SHP77 treated with DMSO at 0.1 percent for 48 hours (cell line): ENCODE data around the gene GPR34.
"Not testable (repeated sequence)": the region's sequence is repeated elsewhere in the genome, so short reads cannot be mapped to it uniquely, and the experiment has no call there.

Source experiments
- DNase-seq: peaks from one replicate; lab custom pipeline; 2025; lab: John Stamatoyannopoulos, UW

GPR34 gene, protein sequence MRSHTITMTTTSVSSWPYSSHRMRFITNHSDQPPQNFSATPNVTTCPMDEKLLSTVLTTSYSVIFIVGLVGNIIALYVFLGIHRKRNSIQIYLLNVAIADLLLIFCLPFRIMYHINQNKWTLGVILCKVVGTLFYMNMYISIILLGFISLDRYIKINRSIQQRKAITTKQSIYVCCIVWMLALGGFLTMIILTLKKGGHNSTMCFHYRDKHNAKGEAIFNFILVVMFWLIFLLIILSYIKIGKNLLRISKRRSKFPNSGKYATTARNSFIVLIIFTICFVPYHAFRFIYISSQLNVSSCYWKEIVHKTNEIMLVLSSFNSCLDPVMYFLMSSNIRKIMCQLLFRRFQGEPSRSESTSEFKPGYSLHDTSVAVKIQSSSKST

DNA sequence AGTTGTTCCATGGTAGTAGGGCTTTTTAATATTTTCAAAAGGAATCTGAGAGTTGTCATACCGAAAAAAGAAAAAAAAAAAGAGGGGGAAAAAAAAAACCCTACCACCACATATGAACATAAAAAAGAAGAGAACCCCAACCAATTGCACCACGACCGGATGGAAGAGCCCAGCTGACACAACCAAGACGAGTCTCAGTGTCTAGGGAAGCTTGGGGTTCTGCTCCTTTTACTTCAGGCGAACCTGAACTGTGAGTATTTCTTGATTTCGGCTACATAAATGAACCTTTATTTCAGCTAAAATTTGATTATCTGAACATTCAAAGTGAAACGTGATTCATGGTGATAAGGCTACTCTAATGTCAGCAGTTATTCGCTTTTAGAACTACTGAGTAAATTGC, at the start of gene GPR34:
GPR34 (plus strand) TSS at position 139 of the 400 bp plus-strand sequence. CDS start 6,661 bp downstream, outside the sequence.
- DNase-seq, result no peak

DNA sequence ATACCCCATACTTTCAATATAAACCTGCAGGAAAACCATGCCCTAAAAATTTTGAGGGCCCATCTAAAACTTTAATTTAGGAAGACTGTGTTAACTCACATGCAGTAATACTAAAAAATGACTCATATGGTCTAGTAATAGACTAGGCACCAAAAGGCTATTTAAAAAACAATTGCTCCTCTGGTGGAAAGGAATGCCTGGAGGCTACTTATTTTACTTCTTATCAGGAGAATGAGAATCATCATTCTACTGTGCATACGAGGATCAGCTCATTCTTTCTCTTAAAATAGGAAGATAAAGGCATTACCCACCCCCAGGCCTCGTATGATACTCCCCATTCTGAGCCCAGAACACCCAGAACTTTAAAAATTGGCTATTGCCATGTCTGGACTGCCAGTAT, 42.6 kb upstream of the GPR34 start:
- not testable (repeated sequence) for DNase-seq

DNA sequence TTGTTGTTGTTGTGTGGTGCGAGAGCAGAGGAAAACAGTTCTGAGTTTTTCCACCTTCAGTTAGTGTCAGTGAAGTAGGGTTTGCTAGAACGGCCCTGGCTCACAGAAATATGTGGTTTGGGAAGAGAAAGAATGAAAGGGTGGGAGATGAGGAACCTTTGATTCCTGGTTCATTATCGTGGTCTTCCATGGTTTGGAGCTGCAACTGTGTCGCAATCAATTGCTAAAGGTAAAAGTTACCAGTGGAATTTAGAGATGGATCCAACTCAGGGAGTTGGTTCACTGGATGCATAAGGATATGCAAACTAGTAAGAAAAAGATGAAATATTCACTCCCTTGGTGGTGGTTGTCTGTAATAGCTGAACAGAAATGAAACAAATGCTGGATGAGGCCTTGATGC, 35.6 kb upstream of the GPR34 start:
- DNase-seq, result no peak

DNA sequence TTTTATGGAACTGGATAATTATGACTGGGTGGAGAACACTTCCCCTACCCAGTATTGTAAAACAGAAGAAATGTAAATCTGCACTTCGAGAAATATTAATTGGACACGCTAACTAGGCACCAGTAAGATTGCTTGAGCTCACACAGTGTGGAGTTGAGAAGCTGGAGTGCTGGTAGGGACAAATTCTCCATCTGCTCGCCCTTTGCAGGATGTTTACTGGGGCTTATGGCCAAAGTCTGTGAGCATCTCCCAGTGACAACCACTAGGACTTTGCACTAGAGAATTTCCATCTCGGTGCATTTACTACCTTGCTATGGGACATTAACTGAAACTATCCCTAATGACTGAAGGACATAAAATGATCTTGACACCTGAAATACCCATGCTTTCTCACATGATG, 33.7 kb upstream of the GPR34 start:
- no peak for DNase-seq

DNA sequence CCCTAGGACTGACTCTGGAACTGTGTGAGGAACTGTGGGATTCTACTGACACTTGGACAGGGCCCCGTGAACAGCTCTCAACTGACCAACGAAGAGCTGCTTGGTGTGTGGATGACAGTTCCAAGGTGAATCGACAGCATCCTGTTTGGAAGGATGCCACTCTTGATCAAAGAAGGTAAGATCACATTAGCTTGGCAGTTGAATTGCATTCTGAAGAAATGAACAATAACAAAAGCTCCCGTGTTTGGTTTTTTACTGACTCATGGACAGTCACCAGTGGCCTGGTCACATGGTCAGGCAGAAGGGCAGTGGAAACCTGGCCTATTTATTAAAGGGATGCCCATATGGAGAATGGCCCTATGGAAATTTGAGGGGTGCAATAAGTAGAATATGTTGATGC, 33.1 kb upstream of the GPR34 start:
- DNase-seq, result no peak

DNA sequence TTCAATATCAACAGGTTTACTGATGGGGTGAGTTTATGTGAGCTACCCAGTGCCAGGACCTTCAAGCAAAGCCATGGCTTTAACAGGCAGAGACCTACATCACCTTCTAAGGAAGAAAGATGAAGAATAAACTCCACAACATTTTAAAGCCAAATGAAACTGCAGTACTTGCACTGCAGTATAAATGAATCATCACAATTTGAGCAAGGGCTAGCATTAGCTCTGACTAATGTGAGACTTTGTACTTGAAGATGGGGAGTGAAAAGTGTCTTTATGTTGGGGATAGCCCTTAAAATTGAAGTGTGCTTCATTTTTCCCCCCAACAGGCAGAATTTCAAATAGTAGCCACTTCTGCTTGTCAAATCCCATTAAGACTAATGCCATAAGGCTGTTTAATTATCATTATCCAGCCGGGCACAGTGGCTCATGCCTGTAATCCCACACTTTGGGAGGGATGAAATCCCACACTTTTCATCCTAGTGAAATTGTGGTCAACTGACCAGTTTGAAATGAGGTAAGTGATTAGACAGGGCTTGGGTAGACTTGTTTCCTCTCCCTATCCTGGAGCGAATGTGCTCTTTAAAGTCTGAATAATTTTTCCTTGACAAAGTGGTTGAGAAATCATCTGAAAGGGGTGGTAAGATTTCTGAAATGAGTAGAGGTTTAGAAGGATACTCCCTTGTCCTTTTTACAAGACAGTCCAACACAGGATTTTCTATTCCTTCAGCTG, 27.2 kb upstream of the GPR34 start:
- DNase-seq, result no peak

DNA sequence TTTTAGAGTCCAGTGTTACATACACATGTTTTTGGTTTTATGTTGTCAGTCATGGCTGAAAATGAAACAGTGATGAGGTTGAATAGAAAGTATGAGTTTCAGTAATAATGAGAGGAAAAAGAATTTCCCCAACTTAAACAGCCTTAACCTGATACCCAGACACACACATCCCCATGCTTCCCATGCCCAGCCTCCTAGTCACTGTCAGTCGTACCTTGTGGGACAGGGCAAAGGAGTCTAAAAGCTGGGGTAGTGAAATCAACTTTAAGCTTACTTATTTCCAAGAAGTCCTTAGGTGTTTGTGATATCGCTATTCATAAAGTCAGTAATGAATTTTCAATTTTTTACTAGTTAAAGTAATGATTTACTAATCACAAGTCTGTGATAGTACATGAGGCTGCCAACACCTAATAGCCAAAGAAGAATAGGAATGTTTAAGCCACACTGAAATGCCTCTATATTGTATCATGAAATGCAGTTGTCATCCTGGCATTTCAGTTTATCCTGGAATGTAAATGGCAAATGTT, 24.3 kb upstream of the GPR34 start:
- no peak for DNase-seq

DNA sequence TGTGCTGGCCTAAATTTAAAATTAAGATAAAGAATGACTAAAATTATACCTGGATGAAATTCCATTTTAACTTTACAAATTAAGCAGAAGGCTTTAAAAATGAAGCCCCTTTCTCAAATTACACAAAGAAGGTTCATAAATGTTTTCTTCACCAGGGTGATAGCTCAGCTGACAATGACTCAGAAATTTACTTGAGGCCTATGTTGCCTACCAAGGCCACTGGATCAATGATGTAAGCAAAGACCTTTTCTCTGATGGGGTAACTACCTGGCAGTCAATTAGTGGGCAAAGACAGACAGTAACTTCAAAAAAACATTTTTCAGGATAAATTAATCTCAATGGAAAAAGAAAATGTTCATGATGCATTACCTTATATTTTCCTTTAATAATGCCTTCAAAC, 23.9 kb upstream of the GPR34 start:
- no peak for DNase-seq

DNA sequence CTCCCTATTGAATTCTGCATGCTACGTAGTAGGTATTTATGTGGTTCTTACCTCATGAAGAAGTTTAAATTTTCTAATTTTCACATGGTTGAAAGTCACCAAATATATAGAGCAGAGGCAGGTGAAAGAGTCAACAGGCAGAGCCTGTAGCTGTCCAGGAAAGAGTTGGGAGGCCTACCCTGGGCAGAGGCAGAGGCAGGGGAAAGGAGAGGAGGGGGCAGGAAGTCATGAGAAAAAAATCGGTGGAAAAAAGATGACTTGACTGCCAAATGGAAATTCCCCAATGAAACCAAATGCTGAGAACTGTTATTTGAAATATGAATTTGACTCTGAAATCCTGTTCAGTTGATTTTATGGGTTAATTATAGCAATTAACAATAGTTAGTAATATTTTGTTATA, 23.1 kb upstream of the GPR34 start:
- no peak for DNase-seq

DNA sequence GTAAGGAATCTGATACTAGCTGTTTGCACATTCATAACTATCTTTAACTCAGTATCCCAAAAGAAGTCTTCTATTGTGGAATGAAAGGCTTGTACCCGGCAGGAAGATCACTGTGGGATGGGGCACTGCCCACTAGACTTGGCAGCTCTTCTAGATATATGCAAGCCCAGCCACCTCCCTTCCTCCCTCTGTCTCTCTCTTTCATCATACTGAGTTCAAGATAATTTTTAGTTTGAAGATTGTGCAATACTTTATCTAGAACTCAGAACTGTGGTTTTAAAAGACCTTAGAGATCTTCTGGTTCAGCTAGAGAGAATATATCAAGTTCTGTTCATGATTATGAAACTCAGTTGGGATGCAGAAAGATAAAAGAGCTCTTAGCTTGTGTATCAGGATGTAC, 22.5 kb upstream of the GPR34 start:
- DNase-seq, result no peak

DNA sequence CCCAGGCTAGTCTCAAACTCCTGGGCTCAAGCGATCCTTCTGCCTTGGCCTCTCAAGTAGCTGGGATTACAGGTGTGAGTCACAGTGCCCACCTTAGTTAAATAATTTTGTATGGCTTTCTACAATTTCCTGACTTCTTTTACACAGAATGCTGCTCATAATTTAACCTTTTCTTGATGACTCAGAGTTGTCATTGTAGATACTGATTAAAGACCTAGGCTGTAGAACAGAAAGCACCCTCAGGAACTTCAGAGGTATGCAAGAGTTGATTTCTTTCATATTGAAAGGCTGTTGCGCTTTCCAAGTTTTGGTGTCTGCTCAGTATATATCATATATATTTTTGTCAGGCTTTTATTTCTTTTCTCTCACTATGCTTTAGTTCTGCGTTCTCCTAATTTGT, 21.1 kb upstream of the GPR34 start:
- no peak for DNase-seq

DNA sequence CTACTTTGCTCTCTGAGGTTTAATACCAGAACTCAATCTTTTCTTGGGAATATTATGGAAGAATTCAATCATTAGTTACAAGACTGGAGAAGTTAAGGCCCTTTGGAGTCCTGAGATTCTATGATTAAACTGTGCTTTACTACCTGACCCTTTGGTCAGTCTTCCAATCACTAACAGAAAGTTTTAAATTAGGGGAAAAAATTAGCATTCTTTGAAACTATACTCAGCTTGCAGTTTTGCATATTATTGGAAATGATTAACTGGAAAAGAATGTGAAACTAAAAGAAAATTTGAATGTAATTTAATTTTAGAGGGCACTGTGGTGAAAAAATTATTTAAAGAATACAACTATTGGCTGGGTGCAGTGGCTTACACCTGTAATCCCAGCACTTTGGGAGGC, 18.7 kb upstream of the GPR34 start:
- no peak for DNase-seq

DNA sequence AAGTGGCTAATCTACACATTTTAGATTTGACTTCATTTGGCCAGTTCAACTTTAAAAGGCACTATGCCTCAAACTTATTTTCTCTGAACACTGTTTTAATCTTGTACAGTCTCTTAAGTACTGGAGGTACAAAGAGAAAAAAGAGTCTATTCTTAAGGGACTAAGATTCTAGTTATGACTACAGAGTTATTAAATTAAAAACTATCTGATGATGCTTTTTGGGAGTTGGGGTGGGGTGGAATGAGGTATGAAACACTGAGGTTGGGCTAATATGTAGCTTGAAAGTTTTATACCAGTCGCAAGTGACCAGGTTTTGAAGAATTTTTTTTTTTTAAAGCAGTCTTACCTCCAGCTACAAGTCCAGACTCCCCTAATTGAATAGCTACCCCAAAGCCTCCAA, 17.7 kb upstream of the GPR34 start:
- no peak for DNase-seq

DNA sequence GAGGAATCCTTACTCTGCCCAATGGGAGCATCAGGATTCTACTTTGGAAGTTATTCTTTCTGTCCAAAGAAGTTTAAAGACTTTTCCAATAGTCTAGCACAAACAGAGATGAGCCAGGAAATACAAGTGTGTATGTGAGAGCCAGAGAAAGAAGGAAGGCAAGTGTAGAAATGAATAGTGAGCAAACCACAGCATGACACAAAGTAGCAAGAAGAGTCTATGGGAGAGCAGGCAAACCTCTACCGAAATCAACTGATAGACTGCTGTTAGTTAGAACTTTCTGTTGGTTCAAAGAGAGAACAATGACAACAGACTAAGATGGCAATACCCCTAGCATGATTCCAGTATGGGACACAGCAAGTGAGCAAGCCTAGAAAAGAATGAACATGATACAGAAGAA, 16.1 kb upstream of the GPR34 start:
- no peak for DNase-seq

DNA sequence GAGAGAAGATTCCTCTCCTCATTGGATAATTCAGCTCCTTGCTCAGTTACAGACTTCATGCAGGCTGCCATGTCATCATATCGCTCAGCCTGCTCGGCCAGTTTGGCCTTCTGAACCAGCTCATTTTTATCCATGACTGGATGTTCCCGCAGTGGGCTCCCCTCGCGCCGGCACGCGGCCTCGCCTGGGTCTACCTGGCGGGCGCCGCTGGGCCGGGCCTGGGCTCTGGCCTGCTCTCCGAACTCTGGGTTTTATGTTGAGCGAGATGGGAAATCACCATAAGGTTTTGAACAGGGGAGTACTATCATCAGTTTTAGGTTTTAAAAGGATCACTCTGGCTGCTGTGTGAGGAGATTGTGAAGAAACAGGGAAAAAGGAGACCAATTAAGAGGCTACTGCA, 12.4 kb upstream of the GPR34 start:
- not testable (repeated sequence) for DNase-seq

DNA sequence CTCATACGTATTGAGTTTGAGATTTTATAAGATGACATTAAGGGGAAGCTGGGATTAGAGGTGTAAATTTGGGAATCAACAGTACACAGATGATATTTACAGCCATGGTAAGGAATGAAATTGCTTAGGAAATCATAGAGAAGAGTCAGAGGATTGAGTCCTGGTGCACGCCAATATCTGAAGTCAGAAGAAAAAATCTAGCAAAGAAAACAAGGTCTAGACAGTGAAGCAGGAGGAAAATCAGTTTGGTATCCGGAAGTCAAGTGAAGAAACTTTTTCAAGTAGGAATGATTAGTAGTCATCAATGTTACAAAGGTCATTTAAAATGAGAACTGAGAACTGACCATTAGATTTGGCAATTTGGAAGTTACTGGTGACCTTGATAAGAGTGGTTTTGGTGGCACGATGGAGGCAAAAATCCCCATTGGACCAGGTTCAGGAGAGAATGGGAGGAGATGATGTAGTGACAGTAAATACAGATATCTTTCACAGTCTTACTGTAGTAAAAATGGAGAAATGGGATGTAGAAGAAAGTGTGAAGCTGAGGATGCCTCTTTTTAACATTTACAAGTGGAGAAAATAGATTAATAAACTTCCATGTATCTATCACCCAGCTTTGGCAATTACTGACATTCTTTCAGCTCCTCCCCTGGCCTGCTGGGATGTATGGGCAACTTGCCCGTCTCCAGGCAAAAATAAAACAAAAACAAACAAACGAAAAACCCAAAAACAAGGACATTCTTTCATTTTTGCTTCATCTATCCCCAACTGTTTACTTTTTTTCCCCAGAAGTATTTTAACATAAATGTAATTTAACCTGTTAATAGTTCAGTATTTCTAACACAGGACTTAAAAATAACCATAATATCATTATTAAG, 11.4 kb upstream of the GPR34 start:
- no peak for DNase-seq

DNA sequence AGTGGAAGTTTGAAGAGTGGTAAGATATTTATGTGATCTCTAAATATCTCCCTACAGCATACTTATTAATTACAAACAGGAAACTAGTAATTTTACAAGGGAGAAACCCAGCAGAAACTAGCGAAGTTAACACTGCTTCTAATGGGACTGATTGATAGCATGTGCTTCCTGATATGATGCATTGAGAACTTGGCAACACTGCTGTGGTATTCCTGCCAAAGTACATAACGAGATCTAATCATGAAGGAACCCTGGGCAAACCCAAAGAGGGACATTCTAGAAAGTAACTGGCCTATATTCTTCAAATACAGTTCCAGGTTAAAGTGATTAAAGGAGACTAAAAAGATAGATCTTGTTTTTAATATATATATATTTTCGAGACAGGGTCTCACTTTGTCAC, 4.6 kb upstream of the GPR34 start:
- no peak for DNase-seq

DNA sequence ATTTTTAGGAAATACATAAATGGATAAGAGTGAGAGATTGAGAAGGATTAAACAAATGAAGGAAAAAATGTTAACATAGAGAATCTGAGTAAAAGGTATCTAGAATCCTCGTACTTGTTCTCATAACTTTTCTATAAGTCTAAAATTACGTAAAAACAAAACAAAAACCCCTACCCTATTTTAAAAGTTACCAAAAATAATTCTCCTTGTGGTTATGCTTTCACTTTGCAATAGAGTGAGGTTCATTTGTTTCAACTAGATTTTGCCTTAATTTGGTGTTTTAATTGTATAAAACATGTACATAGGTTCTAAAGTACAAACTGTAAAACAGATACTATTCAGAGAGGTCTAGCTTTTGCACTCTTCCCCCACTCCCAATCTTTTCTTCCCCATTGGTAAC, 3.8 kb upstream of the GPR34 start:
- DNase-seq, result no peak

DNA sequence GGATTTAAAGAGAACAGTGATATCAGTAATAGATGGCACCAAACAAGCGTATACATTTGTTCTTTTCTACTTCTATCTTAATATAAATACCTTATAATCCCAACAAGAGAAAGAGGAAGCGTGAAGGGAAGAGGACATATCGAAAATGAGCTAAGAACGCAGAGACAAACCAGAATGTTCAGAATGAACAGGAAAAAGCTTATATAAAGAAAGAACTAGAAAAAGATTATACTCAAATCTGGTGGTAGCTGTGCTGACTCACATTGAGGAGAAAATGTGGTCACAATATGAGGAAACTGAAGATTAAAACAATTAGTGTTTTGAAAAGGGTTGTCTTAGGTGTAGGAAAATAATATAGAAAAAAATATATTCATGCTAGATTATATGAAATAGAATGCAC, 2.0 kb upstream of the GPR34 start:
- no peak for DNase-seq

DNA sequence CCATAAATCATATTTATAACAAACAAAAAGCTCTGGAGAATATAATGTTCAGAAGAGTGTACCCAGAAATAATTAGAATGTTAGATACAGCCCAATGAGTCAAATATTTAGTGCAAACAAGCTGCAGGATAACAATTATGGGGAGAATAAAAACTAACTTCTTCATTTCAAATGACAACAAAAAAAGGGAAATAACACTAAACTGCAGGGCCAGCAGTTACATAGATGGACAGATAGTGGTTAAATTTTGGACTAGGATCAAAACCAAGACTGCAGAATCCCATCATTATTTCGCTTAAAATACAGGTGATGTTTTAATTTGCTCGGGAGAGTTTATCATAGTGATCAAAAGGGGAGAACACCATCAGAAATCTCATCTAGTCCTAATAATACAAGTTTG, 617 bp upstream of the GPR34 start:
- no peak for DNase-seq

DNA sequence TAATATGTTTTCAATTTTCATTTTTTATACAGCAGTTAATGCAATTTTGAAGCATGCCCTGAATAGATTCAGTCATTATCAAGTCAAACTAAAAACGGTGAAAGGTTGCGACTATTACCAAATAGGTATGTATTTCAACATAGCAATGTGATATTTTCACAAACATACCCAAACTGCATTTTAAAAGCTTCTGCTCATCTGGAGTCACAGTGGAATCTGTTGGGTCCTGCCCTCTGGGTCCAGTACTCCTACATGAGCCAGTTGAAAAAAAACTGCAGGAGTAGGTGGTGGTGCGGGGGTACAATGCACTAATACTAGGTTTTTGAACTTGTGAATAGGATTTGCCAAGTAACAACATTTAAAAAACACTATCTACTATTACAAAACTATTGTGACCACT, 938 bp downstream of the GPR34 start:
- no peak for DNase-seq

DNA sequence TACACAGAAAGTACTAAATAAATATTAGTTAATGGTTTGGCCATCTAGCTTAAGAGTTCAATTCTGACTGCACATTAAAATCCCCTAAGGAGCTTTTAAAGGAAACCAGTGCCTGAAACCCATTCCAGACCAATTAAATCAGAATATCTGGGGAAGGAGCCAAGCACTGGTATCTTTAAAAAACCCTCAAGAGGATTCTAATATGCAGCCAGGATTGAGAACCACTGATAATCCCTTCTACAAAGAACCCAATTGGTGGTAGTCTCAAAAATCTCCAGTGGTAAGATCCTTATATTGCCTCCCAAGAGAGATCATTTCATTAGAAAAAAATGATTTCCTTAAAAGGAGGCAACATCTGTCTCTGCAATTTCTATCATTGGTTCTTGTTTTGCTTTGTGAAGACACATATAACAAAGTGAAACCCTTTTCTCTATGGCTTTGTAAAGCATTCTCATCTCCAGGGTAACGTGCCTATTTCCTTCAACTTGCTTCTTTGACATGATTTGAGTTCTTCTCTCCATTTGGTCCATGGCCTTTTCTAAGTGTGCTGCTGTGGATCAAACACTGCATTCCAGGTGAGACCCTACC, 3.5 kb downstream of the GPR34 start:
- no peak for DNase-seq
